Activated CD8-positive, alpha-beta memory T cell treated with anti-CD3 and anti-CD28 coated beads, Interleukin-2, amount 50 U/mL, for 1 hour (primary cell): ENCODE data around the gene TRAK2.
A peak's percentile ranks its signal among the peaks of the same experiment; 100 is the strongest.

Experiments
- DNase-seq: peaks from one replicate; pipeline ENCODE4 v3.0.0-alpha.2; 2020; ENCODE audit errors: extremely low read depth

The TRAK2 gene

DNA sequence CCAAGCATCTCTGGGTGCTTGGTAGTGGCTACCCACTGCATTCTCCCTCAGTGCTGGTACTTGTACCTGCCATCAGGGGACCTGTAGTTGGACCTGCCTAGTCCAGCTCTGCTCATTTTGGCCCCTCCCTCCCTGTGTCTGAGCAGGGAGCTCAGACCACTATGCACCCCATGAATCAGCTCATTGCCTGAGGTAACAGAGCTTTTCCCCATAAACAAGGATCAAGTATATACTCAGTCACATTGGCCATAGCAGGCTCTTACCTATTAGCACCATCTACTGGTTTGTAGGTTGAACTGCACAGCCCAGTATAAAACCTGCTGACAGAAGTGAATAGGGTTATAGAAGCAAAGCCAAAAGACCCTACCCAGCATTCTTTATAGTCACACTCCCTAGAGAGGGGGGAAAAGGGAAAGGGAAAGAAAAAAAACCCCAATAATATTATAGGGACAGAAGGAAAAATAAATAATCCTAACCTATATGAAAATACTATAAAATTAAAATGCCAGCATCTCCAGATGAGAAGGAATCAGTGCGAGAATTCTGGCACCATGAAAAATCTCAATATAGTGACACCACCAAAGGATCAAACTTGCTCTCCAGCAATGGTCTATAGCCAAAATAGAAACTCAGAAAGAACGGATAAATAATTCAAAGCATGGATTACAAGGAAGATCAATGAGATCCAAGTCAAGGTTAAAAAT is 87.2 kb downstream of the TRAK2 start:
- DNase-seq: peak; percentile 10

DNA sequence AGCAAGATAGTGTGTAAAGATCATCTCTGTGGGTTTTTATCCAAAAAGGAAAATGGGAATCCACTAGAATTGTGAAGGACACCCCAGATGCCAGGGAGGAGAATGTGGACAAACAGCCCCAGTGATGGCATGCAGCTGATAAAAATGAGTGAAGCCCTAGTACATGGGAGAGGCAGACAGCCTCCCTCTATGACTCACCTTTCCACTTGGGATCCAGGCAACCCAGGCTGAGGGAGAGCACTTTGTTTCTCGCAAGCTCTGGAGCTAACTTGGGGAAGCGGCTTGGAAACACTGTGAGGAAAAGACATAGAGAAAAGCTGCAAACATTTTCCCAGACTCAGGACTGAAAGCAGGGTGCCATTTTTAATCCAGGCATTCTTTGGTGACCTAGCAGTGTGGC is 88.9 kb downstream of the TRAK2 start:
- DNase-seq: no peak

DNA sequence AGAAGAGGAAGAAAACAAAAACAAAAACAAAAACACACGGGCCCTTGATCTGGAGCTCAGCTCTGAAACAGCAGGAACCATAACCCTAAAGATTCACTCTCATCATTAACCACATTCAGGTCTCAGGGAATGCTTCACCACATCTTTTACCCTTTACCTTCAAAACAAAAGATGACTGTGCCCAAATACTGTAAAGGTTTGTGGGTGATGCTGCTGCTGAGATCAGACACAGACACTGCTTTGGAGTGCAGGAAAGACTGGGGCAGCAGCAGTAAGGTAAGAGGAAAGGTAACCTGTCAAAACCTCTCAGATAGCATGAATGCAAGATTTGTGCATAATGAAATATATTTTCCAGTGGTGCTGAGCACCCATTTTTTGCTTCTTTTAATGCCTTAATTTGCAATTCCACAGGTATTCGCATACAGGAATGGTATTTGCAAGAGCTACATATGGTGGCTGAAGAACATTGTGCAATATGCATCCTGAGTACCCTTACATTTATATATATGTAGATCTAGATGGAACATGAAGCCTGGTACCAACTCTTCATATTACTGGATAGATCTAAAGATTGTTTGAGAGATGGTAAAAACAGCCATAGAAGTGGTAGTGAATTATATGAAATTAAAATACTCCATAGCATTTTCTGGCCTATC is 90.1 kb downstream of the TRAK2 start:
- no peak for DNase-seq

DNA sequence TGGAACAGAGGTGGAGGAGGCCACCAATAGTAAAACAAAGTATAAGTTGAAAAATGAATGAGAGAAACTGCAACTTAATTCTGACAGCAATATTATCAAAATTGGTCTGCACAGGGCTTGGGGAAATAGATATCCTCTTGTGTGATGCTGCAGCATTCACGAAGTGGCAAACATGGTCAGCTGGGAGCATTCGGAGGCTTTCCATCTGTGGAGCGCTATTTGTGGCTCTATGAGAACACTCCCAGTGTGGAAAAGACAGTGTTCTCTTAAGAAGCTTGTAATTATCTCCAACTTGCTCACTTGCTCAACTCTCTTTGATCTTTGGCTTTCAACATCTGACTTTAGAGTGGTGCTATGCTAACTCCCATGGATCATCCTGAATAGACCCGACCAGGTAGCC is 91.0 kb downstream of the TRAK2 start:
- no peak for DNase-seq

DNA sequence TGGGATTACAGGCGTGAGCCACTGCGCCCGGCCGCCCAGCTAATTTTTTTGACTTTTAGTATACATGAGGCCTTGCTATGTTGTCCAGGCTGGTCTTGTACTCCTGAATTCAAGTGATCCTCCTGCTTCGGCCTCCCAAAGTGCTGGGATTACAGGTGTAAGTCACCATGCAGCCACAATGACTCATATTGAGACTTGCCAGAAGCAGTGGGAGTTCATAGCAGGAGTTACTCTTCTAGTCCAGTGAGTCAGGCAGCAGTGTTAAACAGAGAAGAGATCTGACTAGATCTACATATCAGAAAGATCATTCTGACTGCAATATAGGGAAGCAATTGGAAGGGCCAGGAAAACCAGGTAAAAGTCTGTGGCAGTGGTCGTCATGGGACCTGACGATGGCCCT is 92.6 kb downstream of the TRAK2 start:
- DNase-seq: no peak

DNA sequence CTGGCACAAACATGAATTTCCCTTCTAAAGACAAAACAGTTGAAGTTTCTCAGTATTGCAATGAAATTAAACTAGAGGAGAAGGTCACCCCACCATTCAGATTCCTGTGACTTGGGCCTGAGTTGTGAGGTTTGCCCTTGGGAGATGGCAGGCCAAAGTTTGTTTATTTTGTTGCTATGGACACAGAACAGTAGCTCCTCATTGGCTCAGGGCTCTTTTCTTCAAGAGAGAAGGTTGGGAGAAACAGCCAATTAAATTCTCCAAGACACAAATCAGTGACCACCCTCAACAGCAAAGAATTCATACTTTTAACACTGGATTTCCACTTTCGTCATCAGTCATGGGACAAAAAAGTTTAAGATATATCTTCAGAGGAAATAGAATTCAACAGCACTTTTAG is 94.0 kb downstream of the TRAK2 start, which contains the start of gene FLACC1:
FLACC1 (minus strand) TSS at position 125 of the 400 bp plus-strand sequence. CDS start 5,941 bp downstream, outside the sequence.
- DNase-seq: no peak

DNA sequence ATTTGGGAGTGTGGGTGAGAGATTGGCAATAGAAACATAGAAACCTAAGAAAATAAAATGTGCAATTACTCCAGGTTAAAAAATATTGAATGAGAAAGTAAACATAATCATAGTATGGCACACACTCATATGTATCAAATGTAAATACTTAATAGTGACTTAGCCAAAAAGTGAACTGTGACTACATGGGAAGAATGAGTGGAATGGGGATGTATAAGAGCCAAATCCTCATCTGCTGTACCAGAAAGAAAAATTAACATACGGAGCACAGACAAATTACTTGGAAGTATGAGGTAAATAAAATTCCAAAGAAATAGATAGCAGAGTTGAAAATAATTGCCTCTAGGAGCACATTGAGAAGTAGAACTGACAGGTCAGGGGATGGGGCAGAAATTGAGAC is 98.1 kb downstream of the TRAK2 start:
- no peak for DNase-seq

DNA sequence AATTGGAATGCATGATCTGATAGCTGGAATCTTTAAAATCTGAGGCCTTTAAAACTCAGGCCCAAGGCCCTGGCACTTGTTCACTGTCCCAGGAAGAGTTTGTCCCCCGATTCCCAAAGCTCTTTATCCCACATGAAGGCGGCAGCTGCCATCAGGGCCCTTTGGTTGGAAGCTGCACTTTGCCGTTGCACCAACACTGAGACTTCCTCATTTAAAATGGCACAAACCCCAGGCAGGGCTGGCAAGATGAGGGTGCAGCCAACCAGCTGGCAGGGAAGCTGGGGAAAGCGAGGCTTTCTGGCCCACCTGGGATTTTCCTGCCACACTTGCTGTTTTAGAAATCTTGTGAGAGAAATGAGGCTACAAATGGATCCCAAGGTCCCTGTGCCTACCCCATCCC is 100.4 kb downstream of the TRAK2 start:
- no peak for DNase-seq

DNA sequence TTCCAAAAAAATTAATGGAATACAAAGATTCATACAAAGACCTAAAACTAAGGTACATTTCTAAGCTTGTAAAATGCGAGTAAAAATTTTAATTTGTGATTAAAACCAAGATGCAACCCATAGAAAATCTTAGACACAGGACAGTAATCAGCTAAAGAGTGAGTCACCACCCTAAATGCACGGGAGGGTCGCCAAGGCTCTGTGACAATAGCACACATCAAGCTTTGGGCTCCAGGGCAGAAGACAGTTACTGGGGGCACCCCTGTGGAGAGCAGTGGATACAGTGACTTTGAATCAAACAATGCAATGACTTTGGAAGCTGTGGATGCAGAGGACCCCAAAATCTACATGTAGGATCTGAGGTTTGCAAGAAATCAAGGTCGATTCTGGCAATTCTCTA is 101.7 kb downstream of the TRAK2 start:
- no peak for DNase-seq

DNA sequence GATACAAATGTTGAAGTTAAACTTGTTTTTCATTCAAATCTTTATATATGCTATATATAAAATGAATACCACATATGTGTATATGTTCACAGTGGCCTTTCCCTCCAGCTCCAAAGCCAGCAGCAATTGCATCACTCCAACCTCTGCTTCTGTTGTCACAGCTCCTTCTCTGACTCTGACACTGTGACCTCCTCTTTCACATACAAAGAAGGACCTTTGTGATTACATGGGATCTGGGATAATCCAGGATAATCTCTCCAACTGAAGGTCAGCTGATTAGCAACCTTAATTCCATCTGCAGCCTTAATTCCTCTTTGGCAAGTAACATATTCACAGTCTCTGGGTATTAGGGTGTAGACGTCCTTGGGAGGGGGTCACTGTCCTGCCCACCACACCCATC is 102.5 kb downstream of the TRAK2 start:
- DNase-seq: no peak

DNA sequence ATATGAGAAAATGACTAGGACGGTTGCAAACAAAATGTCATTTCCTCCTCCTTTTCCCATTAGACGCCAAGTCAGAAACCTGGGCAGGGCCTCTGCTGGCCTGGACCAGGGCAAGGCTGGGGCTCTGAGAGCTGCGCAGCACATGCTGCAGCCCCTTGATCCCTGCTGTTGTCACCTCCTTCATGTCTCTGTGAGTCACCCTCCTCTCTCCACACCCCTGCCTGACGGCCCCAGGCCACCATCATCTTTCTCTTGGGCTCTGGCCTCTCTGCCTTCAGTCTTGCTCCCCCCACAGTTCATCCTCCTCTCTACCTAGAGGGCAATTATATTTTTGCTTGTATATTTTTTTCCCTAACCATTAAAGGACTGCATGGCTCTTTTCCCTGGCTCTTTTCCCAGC is 104.1 kb downstream of the TRAK2 start:
- DNase-seq: no peak

DNA sequence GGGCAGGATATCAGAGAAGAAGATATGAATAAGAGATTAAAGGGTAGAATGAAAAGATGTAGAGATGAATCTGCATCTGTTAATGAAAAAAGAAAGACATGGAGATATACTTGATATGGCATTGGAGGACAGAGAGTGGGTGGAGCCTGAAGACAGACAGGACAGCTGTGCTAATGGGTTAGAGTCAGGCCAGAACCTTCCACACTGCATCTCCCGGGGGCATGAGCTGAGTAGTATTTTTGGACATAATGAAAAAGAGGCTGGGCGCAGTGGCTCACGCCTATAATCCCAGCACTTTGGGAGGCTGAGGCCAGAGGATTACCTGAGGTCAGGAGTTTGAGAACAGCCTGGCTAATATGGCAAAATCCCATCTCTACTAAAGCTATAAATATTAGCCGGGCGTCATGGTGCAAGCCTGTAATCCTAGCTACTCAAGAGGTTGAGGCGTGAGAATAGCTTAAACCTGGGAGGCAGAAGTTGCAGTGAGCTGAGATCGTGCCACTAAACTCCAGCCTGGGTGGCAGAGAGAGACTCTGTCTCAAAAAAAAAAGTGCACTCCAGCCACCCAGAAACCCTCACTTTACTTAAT is 105.5 kb downstream of the TRAK2 start:
- no peak for DNase-seq

DNA sequence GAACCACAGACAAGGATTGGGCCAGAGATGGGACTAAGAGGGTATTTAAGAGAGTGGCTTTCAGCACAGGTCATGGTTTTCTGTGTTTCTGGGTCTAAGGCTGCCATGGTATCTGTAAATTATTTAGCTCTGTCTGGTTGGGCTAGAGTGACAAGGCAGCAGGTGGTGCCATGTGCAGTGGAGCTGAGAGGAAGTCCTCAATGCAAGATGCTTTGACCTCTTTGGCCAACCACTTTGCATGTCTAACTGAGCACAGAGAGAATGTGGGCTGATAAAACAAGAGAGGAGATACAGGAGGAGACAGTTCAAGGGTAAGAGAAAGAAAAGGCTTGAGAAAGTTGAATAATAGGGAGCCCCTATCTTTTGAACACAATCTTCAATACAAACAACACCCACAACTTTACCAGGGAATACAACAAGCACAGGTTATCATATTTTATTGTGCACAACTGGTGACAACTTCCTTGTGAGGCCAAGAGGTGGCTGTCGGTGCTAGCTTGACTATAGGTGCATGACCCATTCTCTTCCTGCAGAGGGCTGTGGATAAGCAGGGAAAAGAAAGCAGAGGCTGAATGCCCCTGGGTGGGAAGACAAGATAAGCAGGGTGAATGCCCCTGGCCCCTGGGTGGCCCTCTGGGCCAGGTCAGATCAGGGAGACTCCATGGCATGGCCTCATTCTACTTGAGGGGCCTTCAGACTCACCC is 106.4 kb downstream of the TRAK2 start:
- no peak for DNase-seq

DNA sequence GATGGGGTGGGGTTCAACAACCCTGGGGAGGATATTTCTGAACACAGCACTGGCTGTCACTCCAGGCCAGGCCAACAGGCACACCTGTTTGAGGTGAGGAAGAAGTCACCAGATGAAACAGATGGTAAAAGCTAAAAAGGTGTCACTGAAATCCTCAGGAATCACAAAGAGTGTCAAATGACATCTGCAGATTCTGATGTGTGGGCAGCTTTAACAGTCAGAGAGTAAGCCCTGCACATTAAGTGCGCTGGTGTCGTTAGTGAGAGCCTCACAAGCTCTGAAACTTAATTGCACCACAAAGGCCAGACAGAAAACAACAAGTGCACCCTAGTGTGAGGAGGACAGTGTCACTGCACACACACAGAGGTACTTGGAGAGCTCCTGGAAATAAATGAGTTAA is 107.7 kb downstream of the TRAK2 start:
- DNase-seq: no peak

DNA sequence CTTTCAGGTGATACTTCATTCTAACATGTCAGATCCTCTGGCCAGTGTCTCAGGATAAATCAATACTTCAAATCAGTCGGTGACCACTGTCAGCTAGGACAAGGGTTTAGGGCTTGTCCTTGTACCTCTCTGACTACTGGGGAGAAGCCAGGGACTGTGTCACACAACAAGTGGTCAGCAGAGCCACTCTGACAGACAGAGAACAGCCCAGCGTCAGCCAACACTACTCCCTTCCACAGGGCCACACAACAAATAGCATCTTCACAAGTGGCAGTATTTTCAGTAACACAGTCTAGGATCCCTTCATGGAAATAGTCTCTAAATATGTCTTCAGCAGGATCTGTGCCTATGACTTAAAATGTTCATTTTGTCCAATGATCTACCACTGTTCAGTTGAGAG is 108.3 kb downstream of the TRAK2 start:
- DNase-seq: no peak

DNA sequence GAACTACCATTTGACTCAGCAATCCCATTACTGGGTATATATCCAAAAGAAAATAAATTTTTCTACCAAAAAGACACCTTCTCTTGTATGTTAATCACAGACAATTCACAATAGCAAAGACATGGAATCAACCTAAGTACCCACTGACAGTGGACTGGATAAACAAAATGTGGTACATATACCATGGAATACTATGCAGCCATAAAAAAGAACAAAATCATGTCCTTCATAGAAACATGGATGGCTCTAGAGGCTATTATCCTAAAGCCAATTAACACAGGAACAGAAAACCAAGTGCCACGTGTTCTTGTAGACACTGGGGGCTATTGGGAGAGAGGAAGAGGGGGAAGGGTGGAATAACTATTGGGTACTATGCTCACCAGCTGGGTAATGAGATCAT is 121.8 kb downstream of the TRAK2 start:
- DNase-seq: no peak

DNA sequence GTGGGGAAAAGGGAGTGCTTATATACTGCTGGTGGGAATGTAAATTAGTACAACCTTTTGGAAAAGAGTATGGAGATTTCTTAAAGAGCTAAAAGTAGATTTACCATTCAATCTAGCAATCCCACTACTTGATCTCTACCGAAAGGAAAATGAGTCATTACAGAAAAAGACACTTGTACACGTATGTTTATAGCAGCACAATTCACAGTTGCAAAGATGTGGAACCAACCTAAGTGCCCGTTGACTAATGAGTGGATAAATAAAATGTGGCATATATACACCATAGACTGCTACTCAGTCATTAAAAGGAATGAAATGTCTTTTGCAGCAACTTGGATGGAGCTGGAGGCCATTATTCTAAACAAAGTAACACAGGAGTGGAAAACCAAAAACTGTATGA is 123.6 kb downstream of the TRAK2 start:
- no peak for DNase-seq
